ENCODE measurements around the gene FLNB. TPM values are rescaled to one million over a fixed set of nuclear protein-coding genes. Genes with fewer than 3 reads are reported as not detected.
A peak's percentile ranks its signal among the peaks of the same experiment; 100 is the strongest.

Gene FLNB
- polyA plus RNA-seq, 1 of the 3 experiments (the other 2 are of a cell fraction): 127 TPM

DNA sequence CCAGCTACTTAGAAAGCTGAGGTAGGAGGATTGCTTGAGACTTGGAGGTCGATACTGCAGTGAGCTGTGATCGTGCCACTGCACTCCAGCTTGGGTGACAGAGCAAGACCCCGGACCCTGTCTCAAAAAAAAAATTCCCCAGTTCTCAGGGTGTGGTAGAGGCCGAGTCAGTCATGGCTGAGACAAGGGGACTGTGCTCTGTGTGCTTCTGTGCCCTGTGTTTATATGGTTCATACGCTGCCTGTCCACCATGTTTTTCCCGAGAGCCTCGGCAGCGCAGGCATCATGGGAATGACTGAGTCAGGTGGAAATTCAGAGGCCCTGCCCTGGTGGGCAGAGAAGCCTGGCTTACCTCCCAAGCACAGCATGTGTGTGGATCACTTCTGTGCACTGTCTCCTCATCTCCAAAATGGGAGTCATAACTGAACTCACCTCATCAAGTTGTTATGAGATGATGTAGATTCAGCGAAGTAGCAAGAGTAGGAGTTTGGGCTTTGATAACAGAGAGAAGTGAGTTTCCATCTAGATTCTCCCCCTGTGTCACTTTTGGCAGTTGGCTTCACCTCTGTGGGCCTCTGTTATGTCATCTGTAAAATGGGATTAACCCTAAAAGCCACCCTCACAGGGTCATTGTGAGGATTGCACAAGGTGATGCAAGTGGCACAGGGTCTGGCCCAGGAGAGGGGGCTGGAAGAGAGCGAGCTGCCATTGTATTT lies 56.9 kb downstream of the FLNB start (continued):
- TF ChIP-seq, protein P1, sequence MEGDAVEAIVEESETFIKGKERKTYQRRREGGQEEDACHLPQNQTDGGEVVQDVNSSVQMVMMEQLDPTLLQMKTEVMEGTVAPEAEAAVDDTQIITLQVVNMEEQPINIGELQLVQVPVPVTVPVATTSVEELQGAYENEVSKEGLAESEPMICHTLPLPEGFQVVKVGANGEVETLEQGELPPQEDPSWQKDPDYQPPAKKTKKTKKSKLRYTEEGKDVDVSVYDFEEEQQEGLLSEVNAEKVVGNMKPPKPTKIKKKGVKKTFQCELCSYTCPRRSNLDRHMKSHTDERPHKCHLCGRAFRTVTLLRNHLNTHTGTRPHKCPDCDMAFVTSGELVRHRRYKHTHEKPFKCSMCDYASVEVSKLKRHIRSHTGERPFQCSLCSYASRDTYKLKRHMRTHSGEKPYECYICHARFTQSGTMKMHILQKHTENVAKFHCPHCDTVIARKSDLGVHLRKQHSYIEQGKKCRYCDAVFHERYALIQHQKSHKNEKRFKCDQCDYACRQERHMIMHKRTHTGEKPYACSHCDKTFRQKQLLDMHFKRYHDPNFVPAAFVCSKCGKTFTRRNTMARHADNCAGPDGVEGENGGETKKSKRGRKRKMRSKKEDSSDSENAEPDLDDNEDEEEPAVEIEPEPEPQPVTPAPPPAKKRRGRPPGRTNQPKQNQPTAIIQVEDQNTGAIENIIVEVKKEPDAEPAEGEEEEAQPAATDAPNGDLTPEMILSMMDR (IDR thresholded peaks at IDR 0.05): no peak
- TF ChIP-seq, protein P2, sequence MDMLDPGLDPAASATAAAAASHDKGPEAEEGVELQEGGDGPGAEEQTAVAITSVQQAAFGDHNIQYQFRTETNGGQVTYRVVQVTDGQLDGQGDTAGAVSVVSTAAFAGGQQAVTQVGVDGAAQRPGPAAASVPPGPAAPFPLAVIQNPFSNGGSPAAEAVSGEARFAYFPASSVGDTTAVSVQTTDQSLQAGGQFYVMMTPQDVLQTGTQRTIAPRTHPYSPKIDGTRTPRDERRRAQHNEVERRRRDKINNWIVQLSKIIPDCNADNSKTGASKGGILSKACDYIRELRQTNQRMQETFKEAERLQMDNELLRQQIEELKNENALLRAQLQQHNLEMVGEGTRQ (IDR thresholded peaks at IDR 0.05; ENCODE audit: borderline replicate concordance, low read depth, low read length): no peak

DNA sequence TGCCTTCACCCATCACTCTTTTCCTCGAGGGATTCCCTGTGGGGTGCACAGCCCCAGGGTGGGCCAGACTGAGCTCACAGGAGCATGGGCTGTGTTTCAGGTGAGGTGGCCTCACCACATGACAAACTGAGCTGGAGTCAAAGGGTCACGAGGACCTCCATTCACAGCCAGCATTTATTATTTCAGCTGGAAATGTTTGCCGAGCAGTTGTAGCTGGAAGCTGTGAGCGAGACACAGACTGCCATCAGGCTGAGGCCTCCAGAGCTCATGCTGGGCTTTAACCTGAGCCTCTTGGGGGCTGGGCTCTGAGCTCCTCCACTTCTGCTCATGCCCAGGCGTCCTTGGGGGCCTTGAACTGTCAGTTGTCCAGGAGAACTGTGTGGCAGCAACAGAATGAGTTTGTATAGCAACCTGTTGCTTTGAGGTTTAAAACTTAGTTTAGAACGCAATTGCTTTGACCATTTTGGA lies 57.5 kb downstream of the FLNB start:
- CTCF ChIA-PET: no interaction called here
- TF ChIP-seq, protein P3, sequence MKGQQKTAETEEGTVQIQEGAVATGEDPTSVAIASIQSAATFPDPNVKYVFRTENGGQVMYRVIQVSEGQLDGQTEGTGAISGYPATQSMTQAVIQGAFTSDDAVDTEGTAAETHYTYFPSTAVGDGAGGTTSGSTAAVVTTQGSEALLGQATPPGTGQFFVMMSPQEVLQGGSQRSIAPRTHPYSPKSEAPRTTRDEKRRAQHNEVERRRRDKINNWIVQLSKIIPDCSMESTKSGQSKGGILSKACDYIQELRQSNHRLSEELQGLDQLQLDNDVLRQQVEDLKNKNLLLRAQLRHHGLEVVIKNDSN (IDR thresholded peaks at IDR 0.05; ENCODE audit: borderline replicate concordance, low read depth): no peak
- TF ChIP-seq ELF1 (IDR thresholded peaks at IDR 0.05) (no peak), POLR2AphosphoS5 (IDR thresholded peaks at IDR 0.05; ENCODE audit: low read depth, low read length) (no peak), EP300 (IDR thresholded peaks at IDR 0.05; ENCODE audit: borderline replicate concordance in 1 of 2, low read depth in 1 of 2, low read length in 1 of 2) (no peak)
- peaks cover 26 to 42% of the 10 kb centered on the region in 2 experiments for H3K4me1 ChIP-seq (ENCODE audit: control insufficient read depth in 1 of 2, insufficient read depth in 2 of 2, low read depth in 1 of 2, low read length in 1 of 2)
- no peaks in the 10 kb centered on the region for H3K36me3 ChIP-seq (replicated peaks in 1 of 2; ENCODE audit: control insufficient read depth in 1 of 2, insufficient read depth in 2 of 2, low read length in 1 of 2)
- POLR2A ChIA-PET: no interaction called here
- no peak overlapping the region for H3K4me3 ChIP-seq (ENCODE audit: low read depth in 2 of 2, low read length in 1 of 2)
- H3K27me3 ChIP-seq (ENCODE audit: insufficient read depth): no peaks in the 10 kb centered on the region
- H3K79me2 ChIP-seq (ENCODE audit: insufficient read depth): peaks cover 99% of the 10 kb centered on the region
- no peak overlapping the region for H3K4me2 ChIP-seq
- 63% methylated on average over 5 of the region's 6 CpGs for WGBS (ENCODE audit: low lambda C conversion rate)
- no peaks in the 10 kb centered on the region for H3K9me2 ChIP-seq
- H3K27ac ChIP-seq (ENCODE audit: low read depth in 2 of 2, low read length in 1 of 2): peak overlapping the region in 1 of 2 experiments; percentile 66; a peak in 1 of 4 replicates
- H3K9ac ChIP-seq: no peak overlapping the region
- H3F3A ChIP-seq (replicated peaks; ENCODE audit: insufficient read depth): peaks cover 28% of the 10 kb centered on the region
- H2AFZ ChIP-seq (ENCODE audit: low read depth): no peak overlapping the region
- no peaks in the 10 kb centered on the region for H3K9me3 ChIP-seq
- H4K20me1 ChIP-seq (ENCODE audit: insufficient read depth): peaks cover 44% of the 10 kb centered on the region; the same call in 1 of the 2 replicates
- DNase-seq: no peak

DNA sequence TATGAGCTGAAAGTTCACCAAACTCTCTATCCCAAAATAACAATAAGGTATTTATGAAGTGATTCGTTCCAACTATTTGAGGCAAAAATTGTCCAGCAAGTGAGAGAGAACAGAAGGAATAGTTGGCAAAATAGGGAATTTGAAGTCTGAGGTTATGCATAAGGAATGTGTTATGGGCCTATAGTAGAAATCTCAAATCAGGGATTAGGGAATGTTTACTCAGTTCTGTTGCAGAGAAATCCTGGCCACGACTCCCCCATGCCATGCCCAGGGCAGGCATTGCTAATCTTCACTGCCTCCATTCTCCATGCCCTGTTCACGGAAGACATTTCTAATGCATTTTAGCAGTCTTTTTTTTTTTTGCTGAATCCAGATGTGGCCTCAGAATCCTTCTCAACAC lies 58.6 kb downstream of the FLNB start:
- Histone ChIP-seq H3K4me2 (peak overlapping the region; percentile 56), H3K27ac (ENCODE audit: low read depth in 2 of 2, low read length in 1 of 2) (peak overlapping the region in 1 of 2 experiments; percentile 66; a peak in 3 of 4 replicates), H2AFZ (ENCODE audit: low read depth) (no peak overlapping the region), H3K9ac (peak overlapping the region; percentile 8; the same call in 1 of the 2 replicates), H3K4me1 (ENCODE audit: control insufficient read depth in 1 of 2, insufficient read depth in 2 of 2, low read depth in 1 of 2, low read length in 1 of 2) (peaks cover 24 to 37% of the 10 kb centered on the region in 2 experiments), H3K9me2 (no peaks in the 10 kb centered on the region), H4K20me1 (ENCODE audit: insufficient read depth) (peaks cover 50% of the 10 kb centered on the region; the same call in 1 of the 2 replicates), H3K79me2 (ENCODE audit: insufficient read depth) (peaks cover 99% of the 10 kb centered on the region), H3K36me3 (replicated peaks in 1 of 2; ENCODE audit: control insufficient read depth in 1 of 2, insufficient read depth in 2 of 2, low read length in 1 of 2) (no peaks in the 10 kb centered on the region), H3K27me3 (ENCODE audit: insufficient read depth) (no peaks in the 10 kb centered on the region), H3K9me3 (no peaks in the 10 kb centered on the region), H3F3A (replicated peaks; ENCODE audit: insufficient read depth) (peaks cover 28% of the 10 kb centered on the region), H3K4me3 (ENCODE audit: low read depth in 2 of 2, low read length in 1 of 2) (no peak overlapping the region)
- ChIA-PET POLR2A (no interaction called here), CTCF (interaction anchor here (0.7 kb wide), 1 partner anchor 59 kb away, joined by 3 read pairs; no protein-coding TSS in a partner anchor)
- TF ChIP-seq MEF2A (IDR thresholded peaks at IDR 0.05; ENCODE audit: borderline replicate concordance, low read depth): 0 out of 2 replicates have a peak, but pooled peaks have one; percentile 13
- TF ChIP-seq TCF12 (IDR thresholded peaks at IDR 0.05): peak; percentile 67
- TF ChIP-seq MXI1 (IDR thresholded peaks at IDR 0.05; ENCODE audit: low read depth, low read length): no peak
- TF ChIP-seq NFIC (IDR thresholded peaks at IDR 0.05; ENCODE audit: borderline replicate concordance): peak; percentile 29; the same call in 1 of the 2 replicates
- TF ChIP-seq JUND (IDR thresholded peaks at IDR 0.05): peak; percentile 19; the same call in 1 of the 2 replicates
- TF ChIP-seq ELF1 (IDR thresholded peaks at IDR 0.05): no peak
- TF ChIP-seq FOSL2 (IDR thresholded peaks at IDR 0.05; ENCODE audit: borderline replicate concordance, low read depth): peak; percentile 30; the same call in 1 of the 2 replicates
- no peak for DNase-seq
- 34% methylated on average over 3 of the region's 3 CpGs for WGBS (ENCODE audit: low lambda C conversion rate)

All from SK-N-SH (cell line).